C4-2B (cell line): ENCODE measurements around the gene XRCC5.
A peak's percentile ranks its signal among the peaks of the same experiment; 100 is the strongest.

Experiments
- H3K27ac ChIP-seq: fragments of 450-650 bp; 2 replicates; pipeline ENCODE4 v1.5.1; 2017
- CTCF ChIP-seq: fragments of 450-650 bp; conservative IDR thresholded peaks from 2 replicates; pipeline ENCODE4 v1.5.1; 2017; ENCODE audit warnings: mild to moderate bottlenecking
- ZFX ChIP-seq: fragments of 450-650 bp; IDR thresholded peaks from 2 replicates; pipeline ENCODE4 v1.6.1; 2017

The XRCC5 gene

DNA sequence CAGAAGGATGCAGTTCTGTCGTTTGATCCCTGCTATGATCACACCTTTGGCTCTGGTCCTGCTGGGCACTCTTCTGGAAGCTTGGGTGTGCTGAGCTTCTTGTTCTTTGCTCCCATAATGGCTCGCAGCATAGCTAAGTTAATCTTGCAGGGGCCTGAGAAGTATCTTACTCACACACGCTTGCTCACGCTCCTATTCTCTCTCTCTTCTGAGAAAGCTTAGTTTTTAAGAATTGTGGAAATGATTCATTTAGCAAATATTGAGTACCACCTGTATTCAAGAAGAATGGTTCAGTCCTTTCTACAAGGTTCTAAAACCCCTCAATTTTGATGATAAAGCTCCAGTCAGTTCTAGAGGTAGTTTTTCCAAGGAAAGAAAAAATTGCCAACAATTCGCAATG, 40.6 kb downstream of the XRCC5 start:
- TF ChIP-seq ZFX: no peak

DNA sequence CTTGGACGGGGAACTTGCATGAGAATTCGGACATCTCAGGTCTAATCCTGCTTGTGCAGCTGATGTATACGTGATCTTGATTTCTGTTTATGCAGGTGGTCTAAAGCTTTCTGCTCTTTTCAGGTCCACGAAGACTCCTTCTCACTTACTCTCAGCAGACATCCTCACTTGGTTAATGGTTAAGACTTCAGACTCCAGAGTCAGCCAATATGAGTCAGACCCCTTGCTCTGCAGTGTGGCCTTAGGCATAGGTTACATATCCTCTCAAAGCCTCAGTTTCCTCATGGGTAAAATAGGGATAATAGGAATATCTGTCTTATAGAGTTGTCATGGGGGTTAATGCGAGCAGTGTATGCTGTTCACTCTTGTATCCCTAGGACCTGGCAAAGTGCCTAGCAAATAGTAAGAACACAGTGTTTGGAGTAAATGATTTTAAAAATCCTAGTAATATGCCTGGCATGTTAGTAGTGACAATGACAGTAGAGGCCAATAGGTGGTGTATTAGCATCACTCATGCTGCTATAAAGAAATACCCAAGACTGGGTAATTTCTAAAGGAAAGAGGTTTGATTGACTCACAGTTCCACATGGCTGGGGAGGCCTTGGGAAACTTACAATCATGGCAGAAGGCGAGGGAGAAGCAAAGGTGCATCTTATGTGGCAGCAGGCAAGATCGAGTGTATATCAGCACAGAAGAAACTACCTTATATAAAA, 42.3 kb downstream of the XRCC5 start:
- peak; percentile 21; the same call in 1 of the 2 replicates for TF ChIP-seq CTCF
- TF ChIP-seq ZFX: no peak
- H3K27ac ChIP-seq: no peak overlapping the region

More for the DNA sequence above, 40.6 kb downstream of the XRCC5 start:
- no peak overlapping the region for H3K27ac ChIP-seq

- TF ChIP-seq ZFX (no peak), CTCF (no peak)
- no peak overlapping the region for H3K27ac ChIP-seq
Observed at GRCh38 chr2:216155954-216156353, 46.8 kb downstream of the XRCC5 start.

DNA sequence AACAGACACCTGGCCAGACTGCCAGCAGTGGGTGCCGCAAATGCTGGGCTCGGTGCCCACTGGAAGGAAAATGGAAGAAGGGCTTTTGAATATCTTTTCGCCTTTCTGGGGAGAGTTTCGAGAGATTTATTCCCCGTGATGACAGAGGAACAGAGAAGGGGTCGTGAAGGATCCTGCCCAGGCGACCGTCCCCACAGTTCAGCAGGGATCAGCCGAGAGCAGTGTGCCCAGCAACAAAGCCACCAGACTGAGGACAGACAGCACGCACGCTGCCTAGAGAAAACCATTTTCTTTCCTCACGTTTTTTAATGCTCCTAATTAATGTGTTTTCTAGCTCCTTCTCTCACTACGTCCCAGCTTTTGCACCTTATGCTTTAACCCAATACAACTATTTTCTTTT, 47.7 kb downstream of the XRCC5 start:
- no peak overlapping the region for H3K27ac ChIP-seq

DNA sequence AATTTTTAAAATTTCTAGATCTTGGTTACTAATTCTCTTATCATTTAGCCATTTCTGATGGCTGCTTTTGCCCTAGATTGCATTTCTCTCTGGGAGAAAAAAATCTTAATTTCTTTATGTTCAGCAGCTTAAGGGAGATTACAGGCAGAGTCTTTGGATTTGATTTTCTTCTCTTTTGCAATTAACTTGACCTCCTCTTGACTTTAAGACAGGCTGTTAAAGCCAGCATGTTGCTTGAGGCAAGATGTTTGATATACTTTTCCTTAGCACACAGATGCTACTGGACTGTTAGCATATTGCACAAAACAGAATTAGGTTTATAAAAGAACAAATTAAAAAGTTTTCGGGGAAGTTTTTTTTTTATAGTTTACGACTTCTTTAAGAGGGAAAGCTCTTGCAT, 50.0 kb downstream of the XRCC5 start:
- TF ChIP-seq ZFX (no peak), CTCF (no peak)
- H3K27ac ChIP-seq: no peak overlapping the region

More for the DNA sequence above, 47.7 kb downstream of the XRCC5 start:
- TF ChIP-seq ZFX (no peak), CTCF (no peak)

DNA sequence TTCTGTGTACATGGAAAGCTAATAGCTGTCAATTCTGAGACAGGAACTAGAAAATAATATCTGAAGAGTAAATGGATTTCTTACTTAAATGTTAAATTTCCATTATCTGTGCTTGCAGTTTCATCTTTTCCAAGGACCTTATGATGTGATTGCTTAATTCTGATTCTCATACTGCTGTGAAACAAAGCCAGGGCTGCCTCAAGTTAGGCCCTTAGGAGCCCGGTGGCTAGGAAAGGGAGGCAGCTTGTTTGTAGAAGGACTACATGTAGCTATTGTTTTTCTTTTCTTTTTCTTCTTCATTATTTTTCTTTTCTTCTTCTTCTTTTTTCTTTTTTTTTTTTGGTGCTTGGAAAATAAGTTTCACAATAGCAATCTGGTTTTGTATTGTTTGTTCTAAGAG, 50.5 kb downstream of the XRCC5 start:
- TF ChIP-seq ZFX (no peak), CTCF (no peak)
- H3K27ac ChIP-seq: no peak overlapping the region

DNA sequence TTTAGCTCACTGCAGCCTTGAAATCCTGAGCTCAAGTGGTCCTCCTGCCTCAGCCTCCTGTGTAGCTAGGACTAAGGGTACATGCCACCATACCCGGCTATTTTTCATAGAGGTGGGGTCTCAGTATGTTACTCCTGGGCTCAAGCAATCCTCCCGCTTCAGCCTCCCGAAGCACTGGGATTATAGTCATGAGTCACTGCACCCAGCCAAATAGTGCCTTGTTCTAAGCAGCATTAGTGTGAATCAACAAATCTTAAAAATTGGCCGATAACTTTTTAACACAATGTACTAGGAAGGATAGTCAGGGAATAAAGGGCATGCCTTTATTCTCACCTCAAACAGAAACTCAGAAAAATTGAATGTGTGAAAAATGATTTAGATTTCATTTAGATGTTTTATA, 51.6 kb downstream of the XRCC5 start:
- H3K27ac ChIP-seq: no peak overlapping the region
- no peak for TF ChIP-seq CTCF
- TF ChIP-seq ZFX: no peak

DNA sequence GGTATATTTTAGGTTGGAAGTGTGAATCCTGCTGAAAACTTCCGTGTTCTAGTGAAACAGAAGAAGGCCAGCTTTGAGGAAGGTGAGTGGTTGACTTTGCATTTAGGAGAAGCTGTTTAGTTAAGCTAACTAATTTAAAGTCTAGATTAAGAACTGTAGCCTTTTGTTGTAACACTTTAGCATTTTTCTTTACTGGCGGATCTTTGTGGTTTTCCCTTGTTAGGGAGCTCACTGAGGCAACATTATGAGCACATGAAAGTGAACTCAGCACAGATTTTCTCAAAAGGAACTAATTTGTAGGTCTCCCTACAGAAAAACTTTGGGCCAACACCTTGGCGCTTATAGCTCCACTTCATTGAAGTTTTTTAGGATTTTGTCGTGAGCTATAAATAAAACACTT, 52.8 kb downstream of the XRCC5 start:
- no peak for TF ChIP-seq ZFX
- no peak for TF ChIP-seq CTCF
- no peak overlapping the region for H3K27ac ChIP-seq
